IMR-90 (cell line): ENCODE data around the gene RANBP3. TPM values are rescaled to one million over a fixed set of nuclear protein-coding genes. Genes with fewer than 3 reads are reported as not detected.

Experiments
- ATAC-seq: fragments of 200-7000 bp; cut with Tn5 transposase; 2 replicates; pipeline ENCODE4 v1.9.1; 2020; ENCODE audit warnings: low read depth, mild to moderate bottlenecking, moderate library complexity
- BruUV-seq: library from RNA; stranded (reverse); fragments of 400-500 nt; replicated peaks from 2 replicates; lab custom pipeline; 2021; lab: Mats Ljungman, UMichigan
- CTCF ChIA-PET: fragments of 300-600 bp; formaldehyde crosslinking; extraction: SDS; loops from one replicate; lab custom pipeline; 2021; ENCODE audit warnings: antibody characterized with exemption; lab: Yijun Ruan, JAX
- POLR2A ChIA-PET: fragments of 300-600 bp; sonication (Branson Sonifier 250); formaldehyde crosslinking; loops from one replicate; lab custom pipeline; 2022; ENCODE audit warnings: antibody characterized with exemption; ENCODE audit not compliant: unreplicated experiment; lab: Charles Lee
- DNase-seq: peaks from one replicate; pipeline ENCODE4 v3.0.0; 2013
- H2AFZ ChIP-seq: replicated peaks from 2 replicates; pipeline ENCODE3; 2013; ENCODE audit warnings: low read length, mild to moderate bottlenecking; ENCODE audit not compliant: poor library complexity
- H2AK5ac ChIP-seq: 2 replicates; pipeline ENCODE4 v1.6.1; 2013; ENCODE audit warnings: low read depth, low read length, inconsistent platforms
- H2AK9ac ChIP-seq: replicated peaks from 2 replicates; pipeline ENCODE3; 2013; ENCODE audit warnings: mild to moderate bottlenecking, low read depth, low read length, moderate library complexity; ENCODE audit not compliant: poor library complexity
- H2BK120ac ChIP-seq: 2 replicates; pipeline ENCODE4 v1.6.1; 2013; ENCODE audit warnings: low read depth, low read length, inconsistent platforms
- H2BK15ac ChIP-seq: 3 replicates; pipeline ENCODE4 v1.6.1; 2013; ENCODE audit warnings: low read depth, low read length, inconsistent platforms
- H2BK20ac ChIP-seq: 2 replicates; pipeline ENCODE4 v1.6.1; 2013; ENCODE audit warnings: low read depth, mild to moderate bottlenecking, inconsistent platforms, low read length, moderate library complexity
- H2BK5ac ChIP-seq: 2 replicates; pipeline ENCODE4 v1.6.1; 2013; ENCODE audit warnings: mild to moderate bottlenecking, low read depth, low read length, inconsistent platforms; ENCODE audit not compliant: poor library complexity, severe bottlenecking
- H3K14ac ChIP-seq: replicated peaks from 2 replicates; pipeline ENCODE4 v1.6.1; 2013; ENCODE audit warnings: low read depth, low read length, inconsistent platforms
- H3K18ac ChIP-seq: 2 replicates; pipeline ENCODE4 v1.6.1; 2013; ENCODE audit warnings: low read depth, low read length, control low read depth
- H3K23ac ChIP-seq: 2 replicates; pipeline ENCODE4 v1.6.1; 2013; ENCODE audit warnings: low read depth, low read length, inconsistent platforms
- H3K27ac ChIP-seq: 2 replicates; pipeline ENCODE4 v1.5.1; 2013; ENCODE audit warnings: mild to moderate bottlenecking, control low read depth, low read length; ENCODE audit not compliant: insufficient read depth
- H3K27me3 ChIP-seq: 2 replicates; pipeline ENCODE4 v1.6.1; 2013; ENCODE audit warnings: low read length; ENCODE audit not compliant: control insufficient read depth, insufficient read depth
- H3K36me3 ChIP-seq: 2 replicates; pipeline ENCODE4 v1.6.1; 2013; ENCODE audit warnings: low read length, mixed read lengths; ENCODE audit not compliant: control insufficient read depth, insufficient read depth
- H3K4ac ChIP-seq: 2 replicates; pipeline ENCODE4 v1.6.1; 2013; ENCODE audit warnings: low read depth, low read length, inconsistent platforms
- H3K4me1 ChIP-seq: 2 replicates; pipeline ENCODE4 v1.6.1; 2013; ENCODE audit warnings: low read length, mixed read lengths; ENCODE audit not compliant: control insufficient read depth, insufficient read depth
- H3K4me2 ChIP-seq: 2 replicates; pipeline ENCODE4 v1.6.1; 2013; ENCODE audit warnings: low read depth, mild to moderate bottlenecking, control low read depth, low read length, moderate library complexity
- H3K4me3 ChIP-seq: 2 replicates; pipeline ENCODE4 v1.5.1; 2013; ENCODE audit warnings: low read depth, mild to moderate bottlenecking, control low read depth, low read length, moderate library complexity; ENCODE audit not compliant: insufficient read depth
- H3K56ac ChIP-seq: 2 replicates; pipeline ENCODE4 v1.6.1; 2013; ENCODE audit warnings: low read length, inconsistent platforms; ENCODE audit not compliant: insufficient read depth; ENCODE audit errors: extremely low read depth
- H3K79me1 ChIP-seq, 2 experiments: 2 replicates each; pipeline ENCODE4 v1.6.1; 2013; ENCODE audit warnings: low read length in 2 of 2, inconsistent platforms in 1 of 2, low read depth in 1 of 2
- H3K9ac ChIP-seq: 2 replicates; pipeline ENCODE4 v1.6.1; 2013; ENCODE audit warnings: low read depth, low read length, control low read depth
- H3K9me1 ChIP-seq: 2 replicates; pipeline ENCODE4 v1.6.1; 2013; ENCODE audit warnings: low read length, inconsistent platforms; ENCODE audit not compliant: insufficient read depth
- H3K9me3 ChIP-seq: 2 replicates; pipeline ENCODE4 v1.6.1; 2013; ENCODE audit warnings: low read length; ENCODE audit not compliant: control insufficient read depth, insufficient read depth
- H4K20me1 ChIP-seq: 2 replicates; pipeline ENCODE4 v1.6.1; 2013; ENCODE audit warnings: low read length, inconsistent platforms; ENCODE audit not compliant: insufficient read depth
- H4K5ac ChIP-seq: 2 replicates; pipeline ENCODE4 v1.6.1; 2013; ENCODE audit warnings: mild to moderate bottlenecking, low read depth, low read length, control low read depth
- H4K8ac ChIP-seq, 2 experiments: 2 replicates each; pipeline ENCODE4 v1.6.1; 2013; ENCODE audit warnings: low read depth in 2 of 2, low read length in 2 of 2, control low read depth in 1 of 2, inconsistent platforms in 1 of 2
- H4K91ac ChIP-seq: 2 replicates; pipeline ENCODE4 v1.6.1; 2013; ENCODE audit warnings: low read depth, low read length, inconsistent platforms; ENCODE audit not compliant: insufficient read depth
- CEBPB ChIP-seq: IDR thresholded peaks from 2 replicates; pipeline ENCODE4 v1.6.1; 2012; ENCODE audit warnings: low read depth, low read length, improper control_type of control experiment
- CTCF ChIP-seq: conservative IDR thresholded peaks from 2 replicates; pipeline ENCODE4 v1.5.1; 2012; ENCODE audit warnings: mild to moderate bottlenecking, low read depth, low read length, improper control_type of control experiment
- WGBS, 2 experiments: methylation state at CpG; one replicate each; pipeline versions ENCODE4 v1.1.5 to v1.1.7; 2013; ENCODE audit warnings: missing lambda C conversion rate in 2 of 2; ENCODE audit not compliant: insufficient read length in 1 of 2; ENCODE audit errors: extremely low coverage in 2 of 2; 5-methylcytosine and 5-hydroxymethylcytosine counted together
- dilution Hi-C: fragments of 300-500 bp; cut with HindIII; formaldehyde crosslinking; loops from one replicate; pipeline ENCODE4 v1.14.3; 2018; ENCODE audit warnings: low sequenced_read_pairs; ENCODE audit not compliant: unreplicated experiment
- in situ Hi-C: fragments of 300-500 bp; cut with MboI; formaldehyde crosslinking; loops from 3 replicates; pipeline ENCODE4 v1.14.3; 2019; ENCODE audit warnings: low sequenced_read_pairs, inconsistent platforms, mixed read lengths
- intact Hi-C: fragments of 100-400 bp; cut with micrococcal nuclease; formaldehyde crosslinking; loops from 2 replicates; pipeline ENCODE4 v1.10.0; 2022
- polyA plus RNA-seq, 3 experiments: library from polyadenylated mRNA; depleted of rRNA; stranded (reverse); fragments of >200 nt; gene quantifications; 2 replicates each; pipeline ENCODE4 v1.2.3, GENCODE V29; 2012; ENCODE audit warnings: low replicate concordance in 1 of 3
- total RNA-seq: library from RNA; depleted of rRNA; stranded (reverse); fragments of >200 nt; gene quantifications from 2 replicates; pipeline ENCODE4 v1.2.3, GENCODE V29; 2012

RANBP3 gene
- total and polyA plus RNA-seq, 2 of the 4 experiments (the other 2 are of a cell fraction), result 42.5 to 111 TPM

GRCh38 chr19:5932146-5932545 lies 45.8 kb downstream of the RANBP3 start:
- peaks cover 61% of the 10 kb centered on the region for H3K36me3 ChIP-seq
- H2BK15ac ChIP-seq, result no peak overlapping the region
- no peak overlapping the region for H3K4me3 ChIP-seq
- no peaks in the 10 kb centered on the region for H3K27me3 ChIP-seq
- peaks cover 29% of the 10 kb centered on the region for H3K9me1 ChIP-seq
- H2BK120ac ChIP-seq, result no peak overlapping the region
- no peak for TF ChIP-seq CTCF
- TF ChIP-seq CEBPB, result peak; percentile 25; the same call in 1 of the 2 replicates
- no peak overlapping the region for H3K9ac ChIP-seq
- H3K23ac ChIP-seq, result no peak overlapping the region
- 83% methylated on average over 11 of the region's 18 CpGs; no CpG with 5 or more reads in 1 of the 2 experiments for WGBS, 2 experiments
- no peak overlapping the region for H4K91ac ChIP-seq
- BruUV-seq, result no TSS peak
- ChIA-PET CTCF (no interaction called here), POLR2A (no interaction called here)
- in situ Hi-C loops, result no loop called here
- no peak overlapping the region for H2AK5ac ChIP-seq
- H4K20me1 ChIP-seq, result peaks cover 32% of the 10 kb centered on the region
- no peak overlapping the region for H3K56ac ChIP-seq
- H4K5ac ChIP-seq, result no peak overlapping the region
- DNase-seq, result no peak
- H3K4ac ChIP-seq, result no peak overlapping the region
- H3K4me1 ChIP-seq, result peaks cover 32% of the 10 kb centered on the region
- H4K8ac ChIP-seq, result no peak overlapping the region
- no peak overlapping the region for H3K14ac ChIP-seq
- no peak overlapping the region for H3K18ac ChIP-seq
- no peak overlapping the region for H2AFZ ChIP-seq
- dilution Hi-C loops, result no loop called here
- no peak overlapping the region for H2BK5ac ChIP-seq
- H2BK20ac ChIP-seq, result no peak overlapping the region
- ATAC-seq, result no peak
- intact Hi-C loops, result no loop called here
- H3K4me2 ChIP-seq, result no peak overlapping the region
- H3K27ac ChIP-seq, result no peak overlapping the region
- peaks cover 21 to 69% of the 10 kb centered on the region in 2 experiments; a peak in 3 of 4 replicates for H3K79me1 ChIP-seq
- no peak overlapping the region for H2AK9ac ChIP-seq
- H3K9me3 ChIP-seq, result no peaks in the 10 kb centered on the region
